ENCODE results near the gene UFD1. TPM values are rescaled to one million over a fixed set of nuclear protein-coding genes. Genes with fewer than 3 reads are reported as not detected.

UFD1 gene
- total and polyA plus RNA-seq, 9 of the 15 experiments (the other 6 are each of a cell fraction or from before 2014, with no cell fraction given), result 238 to 645 (median 363) TPM

GRCh38 chr22:19430890-19431541, 48.0 kb downstream of the UFD1 start (continued):
- TF ChIP-seq BCLAF1 (IDR thresholded peaks at IDR 0.05; ENCODE audit: borderline replicate concordance in 1 of 2, control insufficient read depth in 1 of 2, low read depth in 2 of 2, low read length in 1 of 2) (no peak), NUFIP1 (IDR thresholded peaks at IDR 0.05; ENCODE audit: partially characterized antibody) (no peak), MTA1 (IDR thresholded peaks at IDR 0.05; ENCODE audit: borderline replicate concordance) (no peak), KAT2B (IDR thresholded peaks at IDR 0.05; ENCODE audit: low read depth, low read length) (peak; percentile 56), POU5F1 (IDR thresholded peaks at IDR 0.05; ENCODE audit: borderline replicate concordance, low read depth, low read length, partially characterized antibody) (peak; percentile 6), ZNF76 (CRISPR knock-in tag; IDR thresholded peaks at IDR 0.05; ENCODE audit: borderline replicate concordance) (peak; percentile 45; the same call in 1 of the 2 replicates), MXD1 (CRISPR knock-in tag; IDR thresholded peaks at IDR 0.05; ENCODE audit: borderline replicate concordance, poor library complexity, severe bottlenecking) (peak; percentile 66), ZC3H4 (CRISPR knock-in tag; IDR thresholded peaks at IDR 0.05; ENCODE audit: borderline replicate concordance) (no peak), ZHX1 (conservative IDR thresholded peaks at IDR 0.05; ENCODE audit: low read length) (no peak), ZNF165 (CRISPR knock-in tag; IDR thresholded peaks at IDR 0.05; ENCODE audit: borderline replicate concordance) (peak; percentile 55; the same call in 1 of the 2 replicates), NCOA1 (IDR thresholded peaks at IDR 0.05; ENCODE audit: low read depth) (no peak), BHLHE40 (IDR thresholded peaks at IDR 0.05; ENCODE audit: low read length) (peak; percentile 87), WHSC1 (IDR thresholded peaks at IDR 0.05; ENCODE audit: low read length) (no peak), ATF1 (CRISPR knock-in tag; IDR thresholded peaks at IDR 0.05) (no peak), ATF1 (tag; IDR thresholded peaks at IDR 0.05) (peak; percentile 67; the same call in 1 of the 2 replicates), EP400 (IDR thresholded peaks at IDR 0.05) (no peak), CTCF (IDR thresholded peaks at IDR 0.05 in 2 of 3, conservative IDR thresholded peaks at IDR 0.05 in 1 of 3; ENCODE audit: insufficient read depth in 2 of 3, low read depth in 1 of 3, low read length in 3 of 3) (peak in 2 of 3 experiments; percentile 58 to 77; a peak in 4 of 6 replicates), MTF1 (CRISPR knock-in tag; IDR thresholded peaks at IDR 0.05; ENCODE audit: borderline replicate concordance) (0 out of 2 replicates have a peak, but pooled peaks have one; percentile 5), RBFOX2 (IDR thresholded peaks at IDR 0.05; ENCODE audit: low read depth, low read length) (peak; percentile 65)
